Spleen (tissue), 11 donors: ENCODE data around the gene PRPH2. TPM values are rescaled to one million over a fixed set of nuclear protein-coding genes. Genes with fewer than 3 reads are reported as not detected.
"Not testable (repeated sequence)": the region's sequence is repeated elsewhere in the genome, so short reads cannot be mapped to it uniquely, and the experiment has no call there.

Experiments used
- DNase-seq: peaks from one replicate; pipeline ENCODE4 v3.0.0-alpha.2; 2020
- H3K27ac ChIP-seq, 8 donors: fragments of 200-600 bp; sonication (generic) in 7 of 8; 1 replicate in 4 of 8; 2 replicates in 4 of 8; pipeline versions ENCODE4 v1.5.0 to v1.8.0; 2016 to 2021; ENCODE audit warnings: inconsistent platforms in 4 of 8, mild to moderate bottlenecking in 4 of 8, moderate library complexity in 1 of 8
- H3K27me3 ChIP-seq, 7 donors: fragments of 200-600 bp; sonication (generic) in 6 of 7; replicated peaks in 1 of 7; 1 replicate in 4 of 7; 2 replicates in 3 of 7; pipeline versions ENCODE4 v1.5.0 to v1.8.0; 2016 to 2021; ENCODE audit warnings: inconsistent platforms in 3 of 7, mild to moderate bottlenecking in 1 of 7
- H3K36me3 ChIP-seq, 6 donors: fragments of 200-600 bp; sonication (generic) in 5 of 6; 1 replicate in 4 of 6; 2 replicates in 2 of 6; pipeline versions ENCODE4 v1.5.0 to v1.8.0; 2016 to 2021; ENCODE audit warnings: inconsistent platforms in 2 of 6
- H3K4me1 ChIP-seq, 6 donors: fragments of 200-600 bp; sonication (generic) in 5 of 6; 1 replicate in 3 of 6; 2 replicates in 3 of 6; pipeline versions ENCODE4 v1.5.0 to v1.8.0; 2016 to 2021; ENCODE audit warnings: inconsistent platforms in 3 of 6
- H3K4me3 ChIP-seq, 8 donors: fragments of 200-600 bp; sonication (generic) in 7 of 8; 1 replicate in 4 of 8; 2 replicates in 4 of 8; pipeline versions ENCODE4 v1.5.0 to v1.8.0; 2016 to 2021; ENCODE audit warnings: inconsistent platforms in 4 of 8, mild to moderate bottlenecking in 4 of 8, moderate library complexity in 2 of 8
- H3K9me3 ChIP-seq, 8 donors: fragments of 200-600 bp; sonication (generic) in 7 of 8; 1 replicate in 4 of 8; 2 replicates in 4 of 8; pipeline versions ENCODE4 v1.5.0 to v1.8.0; 2016 to 2021; ENCODE audit warnings: inconsistent platforms in 4 of 8
- CTCF ChIP-seq, 11 experiments: fragments of 200-600 bp in 7 of 11; fragments of 450-650 bp in 4 of 11; sonication (generic) in 4 of 11; IDR thresholded peaks in 8 of 11; conservative IDR thresholded peaks in 3 of 11; 1 replicate in 7 of 11; 2 replicates in 4 of 11; pipeline versions ENCODE4 v1.4.0 to v1.8.0; 2016 to 2021; ENCODE audit warnings: antibody characterized with exemption in 11 of 11, inconsistent platforms in 4 of 11, mild to moderate bottlenecking in 1 of 11
- POLR2A ChIP-seq, 3 donors: fragments of 450-650 bp; IDR thresholded peaks; one replicate each; pipeline ENCODE4 v1.5.1; 2017; ENCODE audit warnings: antibody characterized with exemption in 3 of 3, mild to moderate bottlenecking in 1 of 3
- POLR2AphosphoS5 ChIP-seq, 3 donors: sonication (generic); formaldehyde crosslinking; IDR thresholded peaks; one replicate each; pipeline ENCODE4 v1.5.1; 2017; ENCODE audit warnings: antibody characterized with exemption in 3 of 3
- WGBS, 5 donors: extraction: QIAGEN DNeasy Blood & Tissue Kit in 3 of 5; methylation state at CpG; one replicate each; pipeline versions ENCODE4 v1.1.5 to v1.1.7; 2013 to 2018; 5-methylcytosine and 5-hydroxymethylcytosine counted together
- intact Hi-C: fragments of 100-400 bp; cut with DNase I; formaldehyde crosslinking; loops from one replicate; pipeline ENCODE4 v1.15.0; 2023; ENCODE audit warnings: low total_unique reads
- polyA plus RNA-seq, 3 donors: library from polyadenylated mRNA; stranded (reverse); fragments of 200-250 nt; gene quantifications; one replicate each; pipeline ENCODE4 v1.2.1, GENCODE V29; 2013
- total RNA-seq, 7 donors: library from RNA; depleted of rRNA in 3 of 7; stranded (reverse); fragments of >200 nt in 3 of 7; fragmentation: NEBNext Ultra II Directional in 4 of 7; extraction: Animal tissue kit (Norgen Biotek cat#: 25700) in 4 of 7; gene quantifications; one replicate each; pipeline versions ENCODE4 v1.1.0 to v1.2.1, GENCODE V29; 2016 to 2021
- donor health status: healthy with polysubstance abuse.
- donor health status: DM: no; HTN: no; CAD: no; lungs with moderate emphysema.
- donor health status: DM: no; HTN: no; CAD: no.
- donor health status: Bipolar disorder and iron deficiency.
- donor health status: healthy.
- donor health status: DM: no; HTN: no; CAD: no.
- donor health status: DM: yes; HTN: yes; CAD: no.

PRPH2 gene
- total and polyA plus RNA-seq, 10 donors: 0.27 to 1.8 (median 0.73) TPM

- intact Hi-C loops: no loop called here
- TF ChIP-seq POLR2A (IDR thresholded peaks at IDR 0.05) (no peak), CTCF (IDR thresholded peaks at IDR 0.05 in 8 of 11, conservative IDR thresholded peaks at IDR 0.05 in 3 of 11) (no peak), POLR2AphosphoS5 (IDR thresholded peaks at IDR 0.05) (no peak)
- H3K36me3 ChIP-seq: no peaks in the 10 kb centered on the region
- H3K27me3 ChIP-seq: no peaks in the 10 kb centered on the region
- H3K4me1 ChIP-seq: no peaks in the 10 kb centered on the region
- WGBS, 5 donors: 76 to 93% (median 91%) methylated on average over 2 to 11 of the region's 11 CpGs
- peaks cover 0 to 14% (median 9%) of the 10 kb centered on the region in 8 donors for H3K9me3 ChIP-seq
- no peak overlapping the region for H3K4me3 ChIP-seq
- H3K27ac ChIP-seq: no peak overlapping the region
- DNase-seq: no peak
Observed at GRCh38 chr6:42708096-42708495, 14.3 kb downstream of the PRPH2 start.

- Histone ChIP-seq H3K9me3 (peaks cover 0 to 14% (median 9%) of the 10 kb centered on the region in 8 donors), H3K4me3 (no peak overlapping the region), H3K27ac (no peak overlapping the region), H3K36me3 (no peaks in the 10 kb centered on the region), H3K4me1 (no peaks in the 10 kb centered on the region), H3K27me3 (no peaks in the 10 kb centered on the region)
- intact Hi-C loops: no loop called here
- 81 to 92% (median 88%) methylated on average over 7 of the region's 7 CpGs for WGBS, 5 donors
- DNase-seq: no peak
- TF ChIP-seq POLR2A (IDR thresholded peaks at IDR 0.05) (no peak), CTCF (IDR thresholded peaks at IDR 0.05 in 8 of 11, conservative IDR thresholded peaks at IDR 0.05 in 3 of 11) (no peak), POLR2AphosphoS5 (IDR thresholded peaks at IDR 0.05) (no peak)
Observed at GRCh38 chr6:42707595-42707994, 14.8 kb downstream of the PRPH2 start.

- Histone ChIP-seq H3K4me1 (no peaks in the 10 kb centered on the region), H3K36me3 (no peaks in the 10 kb centered on the region), H3K27me3 (no peaks in the 10 kb centered on the region), H3K4me3 (no peak overlapping the region), H3K9me3 (no peaks in the 10 kb centered on the region), H3K27ac (no peak overlapping the region)
- 87 to 92% (median 90%) methylated on average over 2 to 4 of the region's 4 CpGs for WGBS, 5 donors
- no peak for DNase-seq
- TF ChIP-seq POLR2A (IDR thresholded peaks at IDR 0.05): no peak
- no peak for TF ChIP-seq POLR2AphosphoS5 (IDR thresholded peaks at IDR 0.05)
- no peak for TF ChIP-seq CTCF (IDR thresholded peaks at IDR 0.05 in 8 of 11, conservative IDR thresholded peaks at IDR 0.05 in 3 of 11)
- intact Hi-C loops: no loop called here
Observed at GRCh38 chr6:42704937-42705374, 17.4 kb downstream of the PRPH2 start.

GRCh38 chr6:42704251-42704936 lies 18.0 kb downstream of the PRPH2 start:
- intact Hi-C loops: no loop called here
- H3K4me1 ChIP-seq: no peaks in the 10 kb centered on the region
- WGBS, 5 donors: 47 to 81% (median 75%) methylated on average over 19 to 24 of the region's 24 CpGs
- TF ChIP-seq POLR2AphosphoS5 (IDR thresholded peaks at IDR 0.05) (peak; percentile 5 to 48 (median 25)), POLR2A (IDR thresholded peaks at IDR 0.05) (no peak)
- H3K9me3 ChIP-seq: no peaks in the 10 kb centered on the region
- H3K36me3 ChIP-seq: no peaks in the 10 kb centered on the region
- H3K4me3 ChIP-seq: peak overlapping the region in 2 of 8 donors; percentile 39 to 49
- H3K27ac ChIP-seq: no peak overlapping the region
- no peak for DNase-seq
- H3K27me3 ChIP-seq: no peaks in the 10 kb centered on the region

GRCh38 chr6:42702786-42703185 lies 19.6 kb downstream of the PRPH2 start:
- intact Hi-C loops: not testable (repeated sequence)

More at GRCh38 chr6:42702786-42703185, 19.6 kb downstream of the PRPH2 start:
- WGBS, 5 donors: 93 to 96% (median 95%) methylated on average over 3 of the region's 3 CpGs
- H3K4me1 ChIP-seq, H3K4me3 ChIP-seq, H3K9me3 ChIP-seq, H3K27ac ChIP-seq, H3K27me3 ChIP-seq, DNase-seq, H3K36me3 ChIP-seq: not testable (repeated sequence)
